Neural cell (in vitro differentiated cells): ENCODE results near the gene FBP1.

ENCODE experiments used
- EP300 ChIP-seq: fragments of 450-650 bp; conservative IDR thresholded peaks from 2 replicates; pipeline ENCODE4 v1.6.1; 2014; ENCODE audit warnings: antibody characterized with exemption, mild to moderate bottlenecking, moderate library complexity; ENCODE audit not compliant: poor library complexity, severe bottlenecking
- EZH2 ChIP-seq: fragments of 200-600, 300-800 bp; shearing (Covaris generic), sonication (generic); IDR thresholded peaks from 2 replicates; pipeline ENCODE4 v1.6.1; 2014; ENCODE audit warnings: antibody characterized with exemption, low read length, borderline replicate concordance, mild to moderate bottlenecking; ENCODE audit not compliant: insufficient read depth, poor library complexity, severe bottlenecking
- POLR2AphosphoS5 ChIP-seq: IDR thresholded peaks from 2 replicates; pipeline ENCODE4 v1.6.1; 2012
- RAD21 ChIP-seq: fragments of 450-650 bp; conservative IDR thresholded peaks from 2 replicates; pipeline ENCODE4 v1.6.1; 2014; ENCODE audit warnings: antibody characterized with exemption, mild to moderate bottlenecking, moderate library complexity
- TAF1 ChIP-seq: IDR thresholded peaks from 2 replicates; pipeline ENCODE4 v1.6.1; 2012; ENCODE audit warnings: low read depth
- TF ChIP-seq, protein P1 (sequence below): fragments of 450-650 bp; IDR thresholded peaks from 2 replicates; pipeline ENCODE4 v1.5.1; 2014; ENCODE audit warnings: antibody characterized with exemption, mild to moderate bottlenecking, moderate library complexity; ENCODE audit not compliant: poor library complexity, severe bottlenecking
- TF ChIP-seq, protein P2 (sequence below): IDR thresholded peaks from 2 replicates; pipeline ENCODE4 v1.6.1; 2012; ENCODE audit warnings: borderline replicate concordance

DNA sequence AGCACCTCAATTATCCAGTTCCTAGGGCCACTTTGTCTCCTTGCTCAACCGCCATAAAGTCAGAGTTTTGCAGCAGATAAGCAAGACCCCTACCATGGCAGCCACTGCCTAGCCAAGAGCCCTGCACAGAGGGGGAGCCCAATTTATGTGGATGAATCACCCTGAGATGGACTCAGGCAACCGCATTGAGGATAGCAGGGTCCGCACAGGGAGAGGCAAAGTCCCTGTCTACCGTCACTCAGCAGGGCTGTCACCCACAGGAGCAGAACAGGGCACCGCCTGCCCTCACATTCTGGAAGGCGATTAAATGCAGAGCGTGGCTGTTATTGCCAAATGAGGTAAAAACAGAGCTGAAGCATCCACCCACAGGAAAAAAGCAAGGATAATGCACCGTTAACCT, 47.4 kb downstream of the FBP1 start:
- TF ChIP-seq, protein P1, sequence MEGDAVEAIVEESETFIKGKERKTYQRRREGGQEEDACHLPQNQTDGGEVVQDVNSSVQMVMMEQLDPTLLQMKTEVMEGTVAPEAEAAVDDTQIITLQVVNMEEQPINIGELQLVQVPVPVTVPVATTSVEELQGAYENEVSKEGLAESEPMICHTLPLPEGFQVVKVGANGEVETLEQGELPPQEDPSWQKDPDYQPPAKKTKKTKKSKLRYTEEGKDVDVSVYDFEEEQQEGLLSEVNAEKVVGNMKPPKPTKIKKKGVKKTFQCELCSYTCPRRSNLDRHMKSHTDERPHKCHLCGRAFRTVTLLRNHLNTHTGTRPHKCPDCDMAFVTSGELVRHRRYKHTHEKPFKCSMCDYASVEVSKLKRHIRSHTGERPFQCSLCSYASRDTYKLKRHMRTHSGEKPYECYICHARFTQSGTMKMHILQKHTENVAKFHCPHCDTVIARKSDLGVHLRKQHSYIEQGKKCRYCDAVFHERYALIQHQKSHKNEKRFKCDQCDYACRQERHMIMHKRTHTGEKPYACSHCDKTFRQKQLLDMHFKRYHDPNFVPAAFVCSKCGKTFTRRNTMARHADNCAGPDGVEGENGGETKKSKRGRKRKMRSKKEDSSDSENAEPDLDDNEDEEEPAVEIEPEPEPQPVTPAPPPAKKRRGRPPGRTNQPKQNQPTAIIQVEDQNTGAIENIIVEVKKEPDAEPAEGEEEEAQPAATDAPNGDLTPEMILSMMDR = no peak
- TF ChIP-seq RAD21 (no peak), POLR2AphosphoS5 (no peak), EP300 (no peak), EZH2 (no peak), TAF1 (no peak)
- TF ChIP-seq, protein P2, sequence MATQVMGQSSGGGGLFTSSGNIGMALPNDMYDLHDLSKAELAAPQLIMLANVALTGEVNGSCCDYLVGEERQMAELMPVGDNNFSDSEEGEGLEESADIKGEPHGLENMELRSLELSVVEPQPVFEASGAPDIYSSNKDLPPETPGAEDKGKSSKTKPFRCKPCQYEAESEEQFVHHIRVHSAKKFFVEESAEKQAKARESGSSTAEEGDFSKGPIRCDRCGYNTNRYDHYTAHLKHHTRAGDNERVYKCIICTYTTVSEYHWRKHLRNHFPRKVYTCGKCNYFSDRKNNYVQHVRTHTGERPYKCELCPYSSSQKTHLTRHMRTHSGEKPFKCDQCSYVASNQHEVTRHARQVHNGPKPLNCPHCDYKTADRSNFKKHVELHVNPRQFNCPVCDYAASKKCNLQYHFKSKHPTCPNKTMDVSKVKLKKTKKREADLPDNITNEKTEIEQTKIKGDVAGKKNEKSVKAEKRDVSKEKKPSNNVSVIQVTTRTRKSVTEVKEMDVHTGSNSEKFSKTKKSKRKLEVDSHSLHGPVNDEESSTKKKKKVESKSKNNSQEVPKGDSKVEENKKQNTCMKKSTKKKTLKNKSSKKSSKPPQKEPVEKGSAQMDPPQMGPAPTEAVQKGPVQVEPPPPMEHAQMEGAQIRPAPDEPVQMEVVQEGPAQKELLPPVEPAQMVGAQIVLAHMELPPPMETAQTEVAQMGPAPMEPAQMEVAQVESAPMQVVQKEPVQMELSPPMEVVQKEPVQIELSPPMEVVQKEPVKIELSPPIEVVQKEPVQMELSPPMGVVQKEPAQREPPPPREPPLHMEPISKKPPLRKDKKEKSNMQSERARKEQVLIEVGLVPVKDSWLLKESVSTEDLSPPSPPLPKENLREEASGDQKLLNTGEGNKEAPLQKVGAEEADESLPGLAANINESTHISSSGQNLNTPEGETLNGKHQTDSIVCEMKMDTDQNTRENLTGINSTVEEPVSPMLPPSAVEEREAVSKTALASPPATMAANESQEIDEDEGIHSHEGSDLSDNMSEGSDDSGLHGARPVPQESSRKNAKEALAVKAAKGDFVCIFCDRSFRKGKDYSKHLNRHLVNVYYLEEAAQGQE = no peak
